H1 (cell line): ENCODE data around the gene DPEP1. TPM values are rescaled to one million over a fixed set of nuclear protein-coding genes. Genes with fewer than 3 reads are reported as not detected.

Experiments
- EZH2 ChIP-seq: fragments of 200-600 bp; sonication (generic); IDR thresholded peaks from 2 replicates; pipeline ENCODE4 v1.7.1; 2012; ENCODE audit warnings: low read depth, mild to moderate bottlenecking, moderate library complexity, low read length, inconsistent platforms; ENCODE audit not compliant: severe bottlenecking
- JUN ChIP-seq: IDR thresholded peaks from 2 replicates; pipeline ENCODE4 v1.6.1; 2011; ENCODE audit warnings: low read depth, mild to moderate bottlenecking, improper control_type of control experiment, low read length
- MAFK ChIP-seq: IDR thresholded peaks from 2 replicates; pipeline ENCODE4 v1.6.1; 2012; ENCODE audit warnings: low read depth, mild to moderate bottlenecking, improper control_type of control experiment, low read length
- RBBP5 ChIP-seq: IDR thresholded peaks from 2 replicates; pipeline ENCODE4 v1.7.1; 2012; ENCODE audit warnings: low read depth, mild to moderate bottlenecking, inconsistent platforms, low read length, moderate library complexity, borderline replicate concordance
- SAP30 ChIP-seq: fragments of 300-600 bp; sonication (generic); IDR thresholded peaks from 2 replicates; pipeline ENCODE4 v1.7.1; 2012; ENCODE audit warnings: low read length, moderate library complexity, mild to moderate bottlenecking, inconsistent platforms; ENCODE audit not compliant: insufficient read depth, insufficient replicate concordance
- SIN3A ChIP-seq, 2 experiments: IDR thresholded peaks in 1 of 2; conservative IDR thresholded peaks in 1 of 2; 2 replicates each; pipeline ENCODE4 v1.6.1; 2011 to 2012; ENCODE audit warnings: low read length in 2 of 2, improper control_type of control experiment in 1 of 2, low read depth in 1 of 2, mild to moderate bottlenecking in 1 of 2
- SP4 ChIP-seq: IDR thresholded peaks from 2 replicates; pipeline ENCODE4 v1.6.1; 2012; ENCODE audit warnings: low read length, inconsistent platforms
- polyA plus RNA-seq, 7 experiments: library from polyadenylated mRNA; depleted of rRNA in 3 of 7; stranded (reverse) in 5 of 7; unstranded in 2 of 7; fragments of >200 nt in 5 of 7; fragments of 200-250 nt in 2 of 7; gene quantifications; 1 replicate in 5 of 7; 2 replicates in 1 of 7; 4 replicates in 1 of 7; pipeline versions ENCODE4 v1.2.1 to v1.2.3, GENCODE V29; 2011 to 2013; ENCODE audit warnings: missing spikeins in 2 of 7, mixed read lengths in 2 of 7
- total RNA-seq: library from RNA; stranded (reverse); fragmentation: NEBNext Ultra II Directional; extraction: Animal tissue kit (Norgen Biotek cat#: 25700); gene quantifications from 2 replicates; pipeline ENCODE4 v1.2.1, GENCODE V29; 2021

Gene DPEP1
- total and polyA plus RNA-seq, 2 of the 8 experiments (the other 6 are each of a cell fraction or from before 2014, with no cell fraction given), result 2.8 to 3.1 TPM

GRCh38 chr16:89596061-89596689 is 17.3 kb upstream of the DPEP1 start (continued):
- TF ChIP-seq JUN, result no peak
- TF ChIP-seq EZH2, result no peak
- no peak for TF ChIP-seq SIN3A (conservative IDR thresholded peaks at IDR 0.05 in 1 of 2, IDR thresholded peaks at IDR 0.05 in 1 of 2; ENCODE audit: low read depth in 1 of 2, low read length in 2 of 2)
- no peak for TF ChIP-seq MAFK
- no peak for TF ChIP-seq RBBP5
- TF ChIP-seq SAP30, result no peak
- TF ChIP-seq SP4, result no peak
